NB4 (cell line): Measurements from ENCODE around the gene ASRGL1.

ENCODE experiments used
- DNase-seq: peaks from one replicate; pipeline ENCODE4 v3.0.0; 2010; ENCODE audit warnings: low read depth
- H3K4me3 ChIP-seq: one replicate; pipeline ENCODE4 v1.5.1; 2011; ENCODE audit warnings: mild to moderate bottlenecking, low read depth, low read length, moderate library complexity
- CTCF ChIP-seq: IDR thresholded peaks from one replicate; pipeline ENCODE4 v1.5.1; 2012; ENCODE audit warnings: low read depth, low read length
- MAX ChIP-seq: IDR thresholded peaks from 2 replicates; pipeline ENCODE4 v1.6.1; 2011; ENCODE audit warnings: low read depth, low read length
- MYC ChIP-seq: IDR thresholded peaks from 2 replicates; pipeline ENCODE4 v1.6.1; 2011; ENCODE audit warnings: low read depth, low read length
- POLR2A ChIP-seq: IDR thresholded peaks from 2 replicates; pipeline ENCODE4 v1.6.1; 2011; ENCODE audit warnings: mild to moderate bottlenecking; ENCODE audit not compliant: insufficient read length; ENCODE audit errors: extremely low read depth

The ASRGL1 gene

GRCh38 chr11:62416596-62416995 lies 79.3 kb downstream of the ASRGL1 start:
- no peak overlapping the region for H3K4me3 ChIP-seq
- TF ChIP-seq MYC, result no peak
- TF ChIP-seq MAX, result no peak
- TF ChIP-seq POLR2A, result no peak
- TF ChIP-seq CTCF, result no peak
- no peak for DNase-seq

- TF ChIP-seq MYC (no peak), POLR2A (no peak), CTCF (no peak), MAX (no peak)
- no peak overlapping the region for H3K4me3 ChIP-seq
- no peak for DNase-seq
Measured at GRCh38 chr11:62418136-62418535, 80.9 kb downstream of the ASRGL1 start.

- DNase-seq, result no peak
- H3K4me3 ChIP-seq, result no peak within 1 kb of the TSS
- TF ChIP-seq CTCF (no peak), MYC (no peak)
Measured at GRCh38 chr11:62418733-62419132, 81.5 kb downstream of the ASRGL1 start, which contains the start of gene SCGB1A1. Gene SCGB1A1, plus strand, starts transcription at chr11:62419033. Its CDS starts 63 bp downstream, at chr11:62419096.

- no peak for DNase-seq
- no peak overlapping the region for H3K4me3 ChIP-seq
- TF ChIP-seq MAX (no peak), CTCF (no peak), POLR2A (no peak), MYC (no peak)
Measured at GRCh38 chr11:62419314-62419929, 82.2 kb downstream of the ASRGL1 start.

GRCh38 chr11:62419943-62420342 lies 82.7 kb downstream of the ASRGL1 start:
- no peak overlapping the region for H3K4me3 ChIP-seq
- no peak for DNase-seq
- TF ChIP-seq MAX (no peak), POLR2A (no peak), CTCF (no peak), MYC (no peak)

- no peak for DNase-seq
- TF ChIP-seq MYC (no peak), POLR2A (no peak), MAX (no peak), CTCF (no peak)
- H3K4me3 ChIP-seq, result no peak overlapping the region
Measured at GRCh38 chr11:62420882-62421281, 83.6 kb downstream of the ASRGL1 start.
